Neural progenitor cell (in vitro differentiated cells): ENCODE data around the gene PDLIM1.

Source experiments
- CTCF ChIP-seq: fragments of 200-600 bp; sonication (generic); IDR thresholded peaks from 2 replicates; pipeline ENCODE4 v1.5.1; 2017; ENCODE audit warnings: antibody characterized with exemption, mild to moderate bottlenecking
- EZH2 ChIP-seq: fragments of 200-600 bp; sonication (generic); IDR thresholded peaks from 2 replicates; pipeline ENCODE4 v1.6.1; 2017; ENCODE audit warnings: antibody characterized with exemption, mild to moderate bottlenecking, moderate library complexity

DNA sequence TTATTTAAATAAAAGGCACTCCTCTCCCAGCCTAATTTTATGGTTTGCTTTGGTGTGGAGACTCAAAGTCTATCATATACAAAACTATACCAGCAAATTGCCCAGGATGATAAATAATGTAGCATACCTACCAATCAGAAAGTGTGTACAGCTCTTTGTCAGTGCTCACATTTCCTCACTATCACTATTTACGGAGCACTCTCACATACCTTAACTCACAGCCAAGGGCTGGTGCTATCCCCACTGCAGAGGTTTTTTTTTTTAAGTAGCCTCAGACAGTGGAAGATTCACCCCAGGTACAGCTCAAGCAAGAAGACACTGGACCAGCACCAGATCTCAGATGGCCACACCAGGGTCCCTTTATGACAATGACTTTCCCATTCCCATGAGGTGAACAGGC is 2.5 kb downstream of the PDLIM1 start:
- TF ChIP-seq CTCF (no peak), EZH2 (no peak)
